GM12878 (cell line): ENCODE data around the gene ESRRB. TPM values are rescaled to one million over a fixed set of nuclear protein-coding genes. Genes with fewer than 3 reads are reported as not detected.
A peak's percentile ranks its signal among the peaks of the same experiment; 100 is the strongest.

Experiments used
- CHD2 ChIP-seq: IDR thresholded peaks from 2 replicates; pipeline ENCODE4 v1.6.1; 2011; ENCODE audit warnings: low read depth, low read length, improper control_type of control experiment, borderline replicate concordance
- CTCF ChIP-seq, 3 experiments: IDR thresholded peaks in 2 of 3; conservative IDR thresholded peaks in 1 of 3; 2 replicates each; pipeline ENCODE4 v1.5.1; 2011; ENCODE audit warnings: low read depth in 3 of 3, low read length in 3 of 3, mild to moderate bottlenecking in 3 of 3, control low read depth in 2 of 3, moderate library complexity in 2 of 3, inconsistent platforms in 1 of 3, mixed read lengths in 1 of 3; ENCODE audit not compliant: control insufficient read depth in 2 of 3, insufficient read depth in 1 of 3; ENCODE audit errors: extremely low read depth in 1 of 3
- CUX1 ChIP-seq: IDR thresholded peaks from 2 replicates; pipeline ENCODE4 v1.6.1; 2012; ENCODE audit warnings: improper control_type of control experiment, low read depth, low read length; ENCODE audit not compliant: insufficient replicate concordance
- FOXK2 ChIP-seq: fragments of 450-650 bp; IDR thresholded peaks from 2 replicates; pipeline ENCODE4 v1.6.1; 2017; ENCODE audit warnings: mild to moderate bottlenecking, moderate library complexity
- KLF5 ChIP-seq: fragments of 450-650 bp; IDR thresholded peaks from 2 replicates; pipeline ENCODE4 v1.6.1; 2014; ENCODE audit warnings: mild to moderate bottlenecking; ENCODE audit not compliant: partially characterized antibody
- MLLT1 ChIP-seq: fragments of 450-650 bp; IDR thresholded peaks from 2 replicates; pipeline ENCODE4 v1.6.1; 2016; ENCODE audit warnings: mild to moderate bottlenecking
- MTA2 ChIP-seq: fragments of 450-650 bp; IDR thresholded peaks from 2 replicates; pipeline ENCODE4 v1.6.1; 2016; ENCODE audit warnings: low read depth, mild to moderate bottlenecking, moderate library complexity
- POLR2AphosphoS2 ChIP-seq: IDR thresholded peaks from 2 replicates; pipeline ENCODE4 v1.6.1; 2011; ENCODE audit warnings: low read depth, mild to moderate bottlenecking, low read length, improper control_type of control experiment, moderate library complexity
- RAD21 ChIP-seq: IDR thresholded peaks from 2 replicates; pipeline ENCODE4 v1.6.1; 2011; ENCODE audit warnings: mild to moderate bottlenecking, low read depth, low read length, moderate library complexity; ENCODE audit not compliant: insufficient read depth
- RCOR1 ChIP-seq: conservative IDR thresholded peaks from 2 replicates; pipeline ENCODE4 v1.6.1; 2012; ENCODE audit warnings: low read depth, low read length, improper control_type of control experiment
- RELB ChIP-seq: fragments of 450-650 bp; IDR thresholded peaks from 2 replicates; pipeline ENCODE4 v1.6.1; 2017; ENCODE audit warnings: low read depth, mild to moderate bottlenecking, moderate library complexity
- SMAD5 ChIP-seq: IDR thresholded peaks from 2 replicates; pipeline ENCODE4 v1.6.1; 2016; ENCODE audit warnings: antibody characterized with exemption, low read depth
- SREBF1 ChIP-seq: IDR thresholded peaks from 2 replicates; pipeline ENCODE4 v1.6.1; 2012; ENCODE audit warnings: mild to moderate bottlenecking, low read length
- WRNIP1 ChIP-seq: IDR thresholded peaks from 2 replicates; pipeline ENCODE4 v1.6.1; 2011; ENCODE audit warnings: low read depth, low read length, improper control_type of control experiment, borderline replicate concordance
- ZBED1 ChIP-seq: IDR thresholded peaks from 2 replicates; pipeline ENCODE4 v1.6.1; 2016; ENCODE audit warnings: borderline replicate concordance
- ZNF592 ChIP-seq: fragments of 450-650 bp; IDR thresholded peaks from 2 replicates; pipeline ENCODE4 v1.6.1; 2017; ENCODE audit warnings: mild to moderate bottlenecking, moderate library complexity
- polyA plus RNA-seq, 11 experiments: library from polyadenylated mRNA; depleted of rRNA in 4 of 11; unstranded in 6 of 11; stranded (reverse) in 5 of 11; fragments of >200 nt; fragmentation: Nextera tagmentation in 4 of 11; fragmentation: Illumina TruSeq in 1 of 11; extraction: Ambion mirVana in 4 of 11; extraction: Trizol in 1 of 11; gene quantifications; 1 replicate in 1 of 11; 2 replicates in 10 of 11; pipeline versions ENCODE4 v1.2.1 to v1.2.3, GENCODE V29; 2011 to 2016; ENCODE audit warnings: inconsistent platforms in 2 of 11, missing spikeins in 2 of 11, low read depth in 1 of 11
- total RNA-seq, 4 experiments: library from RNA; depleted of rRNA in 3 of 4; stranded (reverse); fragments of >200 nt in 3 of 4; fragmentation: Illumina TruSeq in 1 of 4; extraction: Trizol in 1 of 4; gene quantifications; 2 replicates each; pipeline versions ENCODE4 v1.2.1 to v1.2.3, GENCODE V29; 2013 to 2021

Gene ESRRB
- total and polyA plus RNA-seq, 10 of the 15 experiments (the other 5 are each of a cell fraction or from before 2014, with no cell fraction given): 0.03 to 0.73 (median 0.11) TPM; not detected in 6

GRCh38 chr14:76502638-76503037 is 126.7 kb downstream of the ESRRB start (continued):
- no peak for TF ChIP-seq POLR2AphosphoS2
- TF ChIP-seq FOXK2: no peak
- TF ChIP-seq CUX1: no peak
- TF ChIP-seq WRNIP1: no peak
- TF ChIP-seq RCOR1: no peak
- peak; percentile 86 for TF ChIP-seq RELB
- TF ChIP-seq MTA2: peak; percentile 94
- TF ChIP-seq CHD2: no peak
- no peak for TF ChIP-seq CTCF (IDR thresholded peaks at IDR 0.05 in 2 of 3, conservative IDR thresholded peaks at IDR 0.05 in 1 of 3; ENCODE audit: control insufficient read depth in 2 of 3, extremely low read depth in 1 of 3, insufficient read depth in 1 of 3, low read depth in 3 of 3, low read length in 3 of 3)
- TF ChIP-seq RAD21: no peak
- TF ChIP-seq ZNF592: no peak
- TF ChIP-seq SREBF1: no peak
- TF ChIP-seq KLF5: no peak
- no peak for TF ChIP-seq SMAD5
- TF ChIP-seq MLLT1: peak; percentile 74
- no peak for TF ChIP-seq ZBED1
